AG09319 (cell line): ENCODE results near the gene IGSF21.

Source experiments
- DNase-seq: peaks from one replicate; pipeline ENCODE4 v3.0.0-alpha.2; 2010; ENCODE audit warnings: low read depth; ENCODE audit errors: extremely low read depth
- TF ChIP-seq, protein P1 (sequence below): IDR thresholded peaks from 2 replicates; pipeline ENCODE4 v1.5.1; 2011; ENCODE audit warnings: low read depth, mild to moderate bottlenecking, inconsistent platforms, low read length, moderate library complexity

IGSF21 gene

DNA sequence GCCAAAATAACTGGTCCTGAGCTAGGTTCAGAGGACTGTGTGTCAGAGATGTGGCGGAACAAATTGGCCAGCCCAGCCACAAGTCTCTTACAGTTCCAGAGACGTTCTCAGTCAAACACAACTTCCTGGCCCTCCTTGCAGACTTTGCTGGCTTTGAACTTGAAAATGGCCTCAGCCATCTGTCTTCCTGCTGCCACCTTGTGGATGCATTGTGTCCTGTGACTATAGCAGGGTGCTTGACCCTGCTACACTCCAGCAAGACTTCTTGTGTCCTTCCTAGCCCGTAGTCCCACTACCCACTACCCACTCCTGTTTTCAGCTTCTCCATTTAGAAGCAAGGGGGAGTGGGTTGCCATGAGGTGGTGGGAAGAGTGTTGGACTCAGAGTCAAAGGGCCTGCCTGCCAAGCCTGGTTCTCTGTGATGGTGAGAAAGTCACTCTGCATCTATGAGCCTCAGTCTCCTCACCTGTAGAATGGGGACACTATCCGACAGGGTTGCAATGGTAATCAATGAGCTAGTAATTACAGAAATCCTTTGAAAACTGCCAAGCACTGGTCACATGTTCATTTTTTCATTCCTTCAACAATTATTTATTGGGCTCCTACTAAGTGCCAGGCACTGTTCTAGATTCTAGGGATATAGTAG, 109.9 kb downstream of the IGSF21 start:
- no peak for DNase-seq
- TF ChIP-seq, protein P1, sequence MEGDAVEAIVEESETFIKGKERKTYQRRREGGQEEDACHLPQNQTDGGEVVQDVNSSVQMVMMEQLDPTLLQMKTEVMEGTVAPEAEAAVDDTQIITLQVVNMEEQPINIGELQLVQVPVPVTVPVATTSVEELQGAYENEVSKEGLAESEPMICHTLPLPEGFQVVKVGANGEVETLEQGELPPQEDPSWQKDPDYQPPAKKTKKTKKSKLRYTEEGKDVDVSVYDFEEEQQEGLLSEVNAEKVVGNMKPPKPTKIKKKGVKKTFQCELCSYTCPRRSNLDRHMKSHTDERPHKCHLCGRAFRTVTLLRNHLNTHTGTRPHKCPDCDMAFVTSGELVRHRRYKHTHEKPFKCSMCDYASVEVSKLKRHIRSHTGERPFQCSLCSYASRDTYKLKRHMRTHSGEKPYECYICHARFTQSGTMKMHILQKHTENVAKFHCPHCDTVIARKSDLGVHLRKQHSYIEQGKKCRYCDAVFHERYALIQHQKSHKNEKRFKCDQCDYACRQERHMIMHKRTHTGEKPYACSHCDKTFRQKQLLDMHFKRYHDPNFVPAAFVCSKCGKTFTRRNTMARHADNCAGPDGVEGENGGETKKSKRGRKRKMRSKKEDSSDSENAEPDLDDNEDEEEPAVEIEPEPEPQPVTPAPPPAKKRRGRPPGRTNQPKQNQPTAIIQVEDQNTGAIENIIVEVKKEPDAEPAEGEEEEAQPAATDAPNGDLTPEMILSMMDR: no peak; the same call in none of the 2 replicates

DNA sequence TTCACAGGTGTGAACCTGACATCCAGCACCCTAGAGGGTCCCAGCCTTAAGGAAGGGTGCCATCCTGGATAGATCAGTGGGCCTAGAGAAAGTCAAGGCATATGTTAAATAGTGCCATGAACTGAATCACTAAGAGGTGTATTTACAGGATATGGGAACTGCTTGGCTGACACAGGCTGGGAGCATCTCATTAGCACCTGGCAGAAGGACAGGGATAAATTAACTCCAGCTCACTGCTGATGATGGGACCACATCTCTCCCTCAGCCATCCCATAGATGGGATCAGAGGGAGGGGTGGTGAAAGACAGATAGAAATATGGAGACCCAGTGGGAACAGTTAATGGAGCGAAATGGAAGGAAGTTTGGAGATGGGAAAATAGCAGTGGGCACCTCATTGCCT, 122.0 kb downstream of the IGSF21 start:
- TF ChIP-seq, protein P1: no peak

DNA sequence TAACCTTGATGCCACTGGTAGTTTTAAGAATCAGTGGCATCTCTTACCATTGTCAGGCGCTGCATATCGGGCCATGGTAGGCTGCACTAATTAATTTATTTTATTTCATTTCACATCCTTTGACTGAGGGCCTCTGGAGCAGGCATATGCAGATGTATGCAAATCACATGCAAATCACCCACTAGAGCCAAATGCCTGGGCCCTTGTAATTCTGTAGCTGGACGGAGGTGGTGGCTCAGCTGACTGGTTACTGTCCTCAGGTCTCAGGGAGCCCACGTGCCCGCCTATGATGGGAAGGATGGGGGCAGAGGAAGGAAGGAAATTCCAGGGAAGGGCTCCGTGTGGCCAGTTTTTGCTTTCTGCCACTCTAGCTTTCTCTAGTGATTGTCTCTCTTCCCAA, 122.7 kb downstream of the IGSF21 start:
- TF ChIP-seq, protein P1: no peak
- no peak for DNase-seq

More for the DNA sequence above, 122.0 kb downstream of the IGSF21 start:
- DNase-seq: no peak

DNA sequence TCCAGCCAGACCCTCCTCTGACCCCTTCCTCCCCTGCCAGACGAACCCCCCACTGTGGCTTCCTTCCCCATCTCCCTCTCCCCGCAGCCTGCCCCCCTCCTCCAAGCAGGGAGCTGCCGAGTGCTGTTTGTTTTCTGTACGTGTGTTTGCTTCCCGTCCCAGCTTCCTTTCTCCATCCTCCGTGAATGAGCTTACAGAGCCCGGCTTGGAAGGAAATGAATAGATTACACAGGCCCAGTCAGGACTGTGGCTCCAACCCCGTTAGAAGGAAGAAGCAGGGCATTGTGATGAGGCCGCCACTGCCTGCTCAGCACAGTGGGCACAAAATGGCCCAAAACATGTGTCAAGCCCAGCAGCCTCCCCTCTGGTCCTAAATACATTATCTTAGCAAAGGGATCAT, 123.2 kb downstream of the IGSF21 start:
- TF ChIP-seq, protein P1: no peak
- no peak for DNase-seq

DNA sequence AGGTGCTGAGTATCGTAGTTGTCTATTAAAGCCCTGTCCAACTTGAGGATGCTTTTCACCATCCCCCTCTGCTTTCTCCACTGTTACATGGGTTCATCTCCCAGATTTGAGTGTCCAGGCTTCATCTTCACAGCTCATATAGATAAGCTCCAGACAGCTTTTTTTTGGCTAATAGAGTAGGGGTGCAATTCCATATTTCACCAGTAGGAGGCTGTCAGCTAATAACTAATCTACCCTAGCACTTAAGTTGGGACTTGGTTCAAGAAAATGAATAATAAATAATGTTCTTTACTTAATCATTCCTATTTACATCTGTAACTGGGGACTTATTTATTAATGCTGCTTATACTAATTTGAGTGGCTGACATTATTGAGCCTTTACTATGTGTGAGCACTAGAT, 124.5 kb downstream of the IGSF21 start:
- no peak for DNase-seq
- TF ChIP-seq, protein P1: no peak; the same call in 1 of the 2 replicates

DNA sequence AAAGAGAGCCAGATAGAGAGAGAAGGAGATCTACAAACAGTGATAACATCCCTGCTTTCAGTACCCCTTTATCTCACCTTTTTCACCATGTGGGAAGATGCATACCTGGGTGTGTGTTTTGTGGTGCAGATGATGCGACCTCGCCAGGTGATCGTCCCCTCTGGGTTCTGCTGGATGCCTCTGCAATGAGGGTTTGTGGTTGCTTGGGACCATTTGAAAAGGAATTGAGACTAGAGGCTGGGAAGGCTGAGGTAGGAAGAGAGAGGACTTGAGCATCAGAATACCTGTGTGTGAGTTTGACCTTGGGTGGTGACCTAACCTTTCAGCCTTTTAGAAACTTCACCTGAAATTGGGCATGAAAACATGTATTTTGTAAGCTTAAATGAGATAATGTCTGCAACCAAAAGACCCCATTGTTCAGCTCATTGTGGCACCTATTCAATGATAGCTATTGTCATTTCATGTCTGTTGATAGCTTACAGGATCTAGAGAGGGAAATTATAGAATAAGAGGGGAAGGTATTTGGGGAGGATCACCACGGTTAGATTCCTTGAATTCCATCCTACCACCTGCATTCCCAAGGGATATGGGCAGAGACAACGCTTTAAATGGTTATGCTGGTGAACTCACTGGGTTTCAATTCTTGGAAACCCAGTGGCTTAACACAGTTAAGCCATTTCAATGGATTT, 125.7 kb downstream of the IGSF21 start:
- no peak for DNase-seq
- TF ChIP-seq, protein P1: no peak

DNA sequence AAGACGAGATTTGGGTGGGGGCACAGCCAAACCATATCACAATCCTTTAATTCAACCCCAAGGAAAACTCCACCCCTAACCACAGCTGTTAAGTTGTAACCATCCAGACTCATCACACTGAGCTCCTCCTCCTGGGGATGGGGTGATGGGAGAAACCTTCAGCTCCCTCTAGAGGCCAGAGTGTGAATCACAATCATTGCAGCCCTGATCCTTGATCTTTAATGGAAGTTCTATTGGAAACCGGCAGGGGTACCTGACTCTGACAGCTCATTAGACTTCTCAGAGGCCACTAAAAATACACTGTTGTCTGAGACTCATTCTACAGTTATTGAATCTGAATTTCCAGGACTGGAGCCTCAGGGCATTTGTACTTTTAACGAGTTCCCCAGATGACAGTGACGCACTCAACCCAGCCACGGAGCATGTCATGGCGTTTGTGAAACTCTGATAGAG, 127.2 kb downstream of the IGSF21 start:
- TF ChIP-seq, protein P1: peak; percentile 35
- DNase-seq: no peak
